NCI-H2107 (cell line): ENCODE data around the gene MMP15.

Experiments
- DNase-seq: peaks from one replicate; lab custom pipeline; 2025; lab: John Stamatoyannopoulos, UW

The MMP15 gene

GRCh38 chr16:58019866-58020538 is 5.6 kb upstream of the MMP15 start:
- DNase-seq: no peak

DNA sequence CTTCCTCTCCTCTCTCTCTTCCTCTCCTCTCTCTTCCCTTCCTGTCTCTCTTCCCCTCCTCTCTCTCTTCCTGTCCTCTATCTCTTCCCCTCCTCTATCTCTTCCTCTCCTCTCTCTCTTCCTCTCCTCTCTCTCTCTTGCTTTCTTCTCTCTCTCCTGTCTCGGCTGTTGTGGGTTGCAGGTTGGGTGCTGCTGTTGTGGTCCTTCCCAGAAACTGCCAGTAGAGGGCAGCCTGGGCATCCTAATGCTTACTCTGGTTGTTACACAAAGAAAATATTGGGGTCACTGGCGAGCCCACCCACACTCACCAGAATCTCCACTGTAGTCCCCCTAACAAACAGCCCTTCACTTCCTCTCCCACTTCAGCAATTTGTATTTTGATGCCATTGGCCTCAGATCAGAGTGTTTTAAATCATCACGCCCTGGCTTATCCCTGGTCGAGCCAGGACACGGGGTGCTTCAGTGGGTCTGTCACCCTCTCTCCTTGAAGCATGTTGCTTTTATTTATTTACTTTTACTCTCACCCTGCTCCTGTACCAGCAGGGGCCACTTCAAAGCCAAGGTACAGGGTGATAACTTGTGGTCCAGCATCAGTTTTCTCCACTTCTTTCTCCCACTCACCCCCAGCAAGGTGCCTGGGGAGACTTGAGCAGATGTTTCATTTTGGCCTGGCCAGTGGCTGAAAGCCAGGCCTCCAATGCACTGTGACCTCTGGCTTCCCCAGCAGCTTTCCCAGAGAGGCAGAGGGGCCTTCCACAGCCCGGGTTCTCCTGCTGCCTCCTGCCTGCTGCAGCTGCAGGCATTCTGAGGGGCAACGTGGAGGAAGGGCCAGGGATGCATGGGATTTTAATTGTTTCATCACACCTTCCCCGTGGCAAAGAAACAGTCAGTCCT is 4.7 kb upstream of the MMP15 start:
- no peak for DNase-seq

GRCh38 chr16:58021661-58022551 is 3.6 kb upstream of the MMP15 start:
- no peak for DNase-seq

DNA sequence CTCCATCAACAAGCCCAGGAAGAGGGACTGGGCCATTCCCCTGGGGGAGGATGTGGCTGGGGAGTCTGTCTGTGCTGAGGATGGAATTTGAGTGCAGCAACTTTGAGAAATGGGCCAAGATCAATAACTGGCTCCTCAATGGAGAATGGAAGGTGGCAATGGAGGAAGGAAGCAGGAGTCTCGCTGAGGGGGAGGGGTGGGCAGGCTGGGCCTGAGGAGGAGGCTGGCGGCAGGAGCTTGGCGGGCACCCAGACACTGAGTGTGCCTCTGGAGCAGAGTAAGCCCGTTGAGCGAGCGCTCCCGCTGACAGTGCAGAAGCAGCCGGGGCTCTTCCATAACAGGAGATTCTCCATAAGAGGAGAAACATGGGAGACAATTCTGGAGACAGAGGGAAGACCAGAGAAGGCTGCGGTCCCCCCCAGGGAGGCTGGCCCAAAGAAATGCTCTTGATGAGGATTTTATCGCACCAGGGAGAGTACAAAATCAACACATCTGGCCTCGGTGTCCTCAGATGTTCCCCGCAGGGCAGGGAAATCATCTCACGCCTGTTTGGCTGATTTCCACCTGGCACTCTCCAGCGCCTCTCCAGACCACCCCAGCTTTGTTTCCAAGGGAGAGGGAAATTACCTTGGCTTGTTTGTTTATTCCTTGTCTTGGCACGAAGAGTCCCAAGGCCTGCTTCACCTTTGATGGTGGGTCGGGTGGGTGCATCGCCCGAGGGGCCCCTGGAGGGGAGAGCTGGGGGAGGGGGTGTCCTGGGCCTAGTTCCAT is 2.8 kb upstream of the MMP15 start:
- DNase-seq: peak; percentile 35

DNA sequence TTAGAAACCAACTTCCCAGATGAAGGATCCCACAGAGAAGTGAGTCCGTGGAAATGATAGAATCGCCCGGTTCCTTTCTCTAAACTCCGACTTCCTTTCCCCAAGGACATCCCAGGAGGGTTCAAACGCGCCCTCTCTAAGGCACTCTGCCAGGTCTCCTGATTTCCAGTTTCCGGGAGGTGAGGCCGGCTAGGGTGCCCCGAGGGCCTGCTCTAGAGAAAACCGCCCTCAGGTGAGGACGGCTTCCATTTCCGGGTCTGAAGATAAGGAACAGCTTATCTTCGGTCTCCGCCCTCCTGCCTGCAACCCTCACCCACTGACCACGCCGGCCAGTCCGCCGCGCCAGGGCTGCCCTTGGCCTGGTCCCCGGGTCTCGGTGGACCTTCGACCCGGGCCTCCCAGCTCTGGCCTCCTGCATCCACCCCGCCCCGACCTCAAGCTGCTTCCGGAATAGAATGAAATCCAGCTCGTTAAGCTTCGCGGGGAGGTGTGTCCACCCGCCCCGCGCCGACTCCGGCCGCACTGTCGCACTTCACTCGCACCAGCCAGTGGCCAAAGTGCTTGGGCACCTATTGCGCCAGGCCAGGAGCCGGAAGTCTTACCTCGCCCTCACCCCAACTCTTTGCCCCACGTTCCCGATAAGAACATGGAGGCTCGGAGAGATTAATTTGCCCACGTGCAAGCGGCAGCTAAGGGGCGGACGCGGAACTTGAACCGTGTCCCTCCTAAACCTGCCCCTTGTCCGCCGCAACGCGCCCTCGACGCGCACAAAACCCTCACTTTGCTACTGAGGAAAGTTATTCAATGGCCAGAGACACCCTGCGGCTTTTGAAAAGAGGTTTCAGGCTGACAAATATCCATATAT is 836 bp upstream of the MMP15 start:
- DNase-seq: no peak

DNA sequence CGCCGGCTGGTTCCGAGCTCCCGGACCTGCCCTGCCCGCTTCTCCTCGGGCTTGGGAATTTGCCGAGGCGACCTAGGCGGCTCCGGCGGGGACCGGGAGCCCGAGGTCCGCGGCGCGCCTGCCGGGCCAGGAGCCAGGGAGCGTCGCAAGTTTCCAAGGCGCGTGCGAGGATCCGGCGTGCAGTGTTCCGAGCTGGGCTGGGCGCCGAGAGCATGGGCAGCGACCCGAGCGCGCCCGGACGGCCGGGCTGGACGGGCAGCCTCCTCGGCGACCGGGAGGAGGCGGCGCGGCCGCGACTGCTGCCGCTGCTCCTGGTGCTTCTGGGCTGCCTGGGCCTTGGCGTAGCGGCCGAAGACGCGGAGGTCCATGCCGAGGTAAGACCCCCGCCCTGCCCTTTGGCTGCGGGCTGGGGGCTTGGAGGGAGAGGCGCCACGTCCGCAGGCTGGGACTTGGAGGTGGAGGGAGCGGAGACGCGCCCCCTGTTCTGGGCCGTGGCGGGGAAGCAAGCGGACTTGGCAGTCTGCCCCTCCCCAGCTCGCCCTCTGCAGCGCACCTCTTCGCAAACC is 668 bp downstream of the MMP15 start:
- no peak for DNase-seq

DNA sequence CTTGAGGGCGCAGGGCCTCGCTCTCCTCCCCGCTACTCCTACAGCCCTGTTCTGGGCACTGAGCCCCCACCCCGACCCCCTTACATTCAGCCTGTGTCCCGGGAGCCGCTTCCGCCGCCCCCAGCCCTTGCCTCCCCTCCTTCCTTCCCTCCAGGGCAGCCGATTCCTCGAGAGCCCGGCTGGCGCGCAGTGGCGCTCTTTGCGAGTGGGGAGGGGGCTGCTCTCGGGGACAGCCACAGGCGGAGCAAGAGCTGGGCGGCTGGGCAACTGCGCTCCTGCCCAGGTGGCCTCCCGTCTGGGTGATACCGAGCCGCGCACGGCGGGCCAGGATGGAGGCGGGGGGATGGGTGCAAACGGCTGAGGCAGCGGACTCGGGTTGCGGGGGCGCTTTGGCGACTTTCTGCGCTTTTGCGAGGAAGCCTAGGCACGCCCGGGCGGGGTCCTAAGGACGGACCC is 1.2 kb downstream of the MMP15 start:
- DNase-seq: no peak

DNA sequence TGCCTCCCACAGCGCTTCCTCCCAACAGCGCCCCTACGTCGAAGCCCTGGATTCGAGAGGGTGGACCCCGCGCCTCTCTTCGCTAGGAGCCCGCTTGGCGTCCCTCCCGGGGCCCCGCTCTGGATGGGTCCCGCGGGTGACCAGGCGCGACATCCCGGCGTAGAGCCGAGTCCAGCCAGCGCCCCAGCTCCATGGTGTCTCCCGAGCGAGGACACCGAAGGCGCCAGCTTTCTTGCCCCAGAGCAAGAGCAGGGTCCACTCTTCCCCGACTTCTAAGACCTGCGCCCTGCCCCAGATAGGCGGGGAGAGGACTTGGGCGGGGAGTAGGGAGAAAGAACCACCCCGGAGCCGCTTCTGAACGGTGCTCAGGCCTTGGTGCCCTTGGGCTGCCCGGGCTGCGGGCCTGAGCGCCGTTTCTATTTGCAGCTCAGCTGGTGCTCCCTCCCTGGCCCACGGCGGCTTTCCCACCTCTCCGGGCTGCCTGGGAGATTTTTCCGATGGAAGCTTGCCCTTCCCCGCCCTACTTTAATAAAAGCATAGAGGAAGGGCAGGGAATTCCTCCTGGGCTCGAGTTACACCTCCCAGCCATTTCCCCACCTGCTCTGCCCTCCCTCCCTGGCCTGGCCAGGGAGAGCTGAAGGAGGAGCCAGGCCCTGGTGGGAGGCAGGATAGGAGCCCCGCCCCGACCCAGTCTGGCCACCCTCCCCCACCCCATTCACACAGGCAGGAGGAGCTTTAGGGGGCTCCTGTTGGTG is 1.8 kb downstream of the MMP15 start:
- DNase-seq: no peak

- no peak for DNase-seq
These were observed 2.4 kb downstream of the MMP15 start for GRCh38 chr16:58027916-58028455.

DNA sequence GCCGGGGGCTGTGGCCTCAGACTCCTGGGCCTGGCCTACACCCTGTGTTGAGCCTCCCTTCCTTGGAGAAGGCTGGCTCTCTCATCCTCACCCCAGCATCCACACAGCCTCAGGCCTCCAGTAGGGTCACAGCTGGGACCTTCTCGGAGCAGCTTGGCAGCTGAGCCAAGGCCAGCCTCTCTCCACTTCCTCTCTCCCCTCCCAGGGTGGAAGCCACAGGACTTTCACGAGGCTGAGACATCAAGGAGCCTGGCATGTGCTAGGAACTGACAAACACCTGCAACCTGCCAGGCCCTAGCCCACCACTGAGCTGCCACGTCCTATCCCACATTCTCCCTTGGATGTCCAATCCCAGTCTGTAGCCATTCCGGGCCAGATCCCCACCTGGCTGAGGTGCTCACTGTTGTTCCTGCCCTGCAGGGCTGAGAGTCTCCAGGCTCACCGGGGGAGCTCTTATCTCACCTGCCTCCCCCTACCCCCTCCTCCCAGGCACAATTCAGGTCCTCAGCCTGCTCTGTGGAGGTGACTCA is 3.1 kb downstream of the MMP15 start:
- no peak for DNase-seq

DNA sequence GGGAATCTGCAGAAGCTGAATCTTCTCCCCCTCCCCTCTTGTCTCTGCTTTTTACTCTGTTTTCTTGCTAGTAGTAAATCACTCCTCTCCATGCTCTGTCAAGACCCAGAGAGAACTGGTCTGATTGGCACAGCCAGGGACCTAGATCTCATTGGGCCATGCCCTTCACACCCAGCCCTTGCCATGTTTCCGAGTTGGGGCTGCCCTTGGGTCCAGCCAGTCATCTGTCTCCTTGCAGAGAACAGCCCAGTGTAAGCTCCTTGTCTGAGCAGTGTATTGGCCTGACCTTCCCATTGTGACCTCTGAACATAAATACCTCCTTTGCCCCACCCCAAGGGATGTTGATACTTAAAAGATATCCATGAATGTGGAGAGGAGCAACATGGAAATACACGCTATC is 3.9 kb downstream of the MMP15 start:
- DNase-seq: no peak

DNA sequence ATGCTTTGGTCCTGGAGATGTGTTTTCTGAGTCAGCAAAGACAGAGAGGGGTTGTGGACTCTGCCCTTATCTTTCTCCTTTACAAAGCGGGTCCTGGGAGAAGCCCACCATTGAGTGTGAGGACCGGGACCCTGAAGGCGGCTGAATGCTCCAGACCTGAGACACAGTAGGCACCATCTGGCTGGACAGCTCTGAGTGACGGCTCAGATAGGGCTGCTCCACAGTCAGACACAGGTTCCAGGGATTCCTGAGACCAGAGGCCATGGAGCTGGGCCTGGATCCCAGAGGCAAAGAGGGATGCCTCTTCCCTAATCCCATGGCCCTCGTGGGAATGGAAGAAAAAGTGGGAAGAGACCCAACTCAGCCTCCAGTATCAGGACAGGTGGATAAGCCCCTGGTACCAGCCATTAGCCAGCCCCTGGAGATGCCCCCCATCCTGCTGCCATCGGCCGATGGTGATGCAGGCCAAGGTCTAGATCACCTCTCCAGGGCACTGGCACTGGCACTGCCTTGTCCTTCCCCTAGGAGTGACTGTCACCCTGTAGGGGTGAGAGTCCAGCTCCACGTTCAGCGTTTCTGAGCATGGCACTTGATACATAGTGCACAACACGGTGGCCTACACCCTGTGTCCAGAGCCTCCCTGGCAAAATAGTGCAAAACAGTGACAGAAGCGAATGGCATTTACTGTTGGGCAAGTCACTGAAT is 4.7 kb downstream of the MMP15 start:
- DNase-seq: no peak

- no peak for DNase-seq
These were observed 5.7 kb downstream of the MMP15 start for GRCh38 chr16:58031016-58031800.

GRCh38 chr16:58032710-58033293 is 7.2 kb downstream of the MMP15 start:
- no peak for DNase-seq

GRCh38 chr16:58034128-58034685 is 8.7 kb downstream of the MMP15 start:
- no peak for DNase-seq

GRCh38 chr16:58034774-58035173 is 9.2 kb downstream of the MMP15 start:
- no peak for DNase-seq
